Measurements from ENCODE around the gene SDC1.

SDC1 gene

GRCh38 chr2:20183373-20183772 lies 41.6 kb downstream of the SDC1 start:
- DNase-seq (ENCODE audit: low spot score) = no peak

- peak; percentile 77 for DNase-seq (ENCODE audit: low spot score)
Observed at GRCh38 chr2:20182241-20182931, 42.5 kb downstream of the SDC1 start.

GRCh38 chr2:20181761-20182160 lies 43.2 kb downstream of the SDC1 start:
- no peak for DNase-seq (ENCODE audit: low spot score)

- DNase-seq (ENCODE audit: low spot score) = no peak
Observed at GRCh38 chr2:20180676-20181648, 44.0 kb downstream of the SDC1 start.

GRCh38 chr2:20179755-20180594 lies 45.0 kb downstream of the SDC1 start:
- no peak for DNase-seq (ENCODE audit: low spot score)

GRCh38 chr2:20179466-20179754 lies 45.5 kb downstream of the SDC1 start:
- DNase-seq (ENCODE audit: low spot score) = no peak

GRCh38 chr2:20178666-20179465 lies 46.1 kb downstream of the SDC1 start:
- DNase-seq (ENCODE audit: low spot score) = no peak

- no peak for DNase-seq (ENCODE audit: low spot score)
Observed at GRCh38 chr2:20178249-20178607, 46.7 kb downstream of the SDC1 start.

GRCh38 chr2:20177556-20178248 lies 47.2 kb downstream of the SDC1 start:
- no peak for DNase-seq (ENCODE audit: low spot score)

GRCh38 chr2:20176760-20177159 lies 48.2 kb downstream of the SDC1 start:
- no peak for DNase-seq (ENCODE audit: low spot score)

- DNase-seq (ENCODE audit: low spot score) = no peak
Observed at GRCh38 chr2:20175931-20176330, 49.0 kb downstream of the SDC1 start.

GRCh38 chr2:20175267-20175666 lies 49.7 kb downstream of the SDC1 start:
- DNase-seq (ENCODE audit: low spot score) = no peak

GRCh38 chr2:20174410-20174809 lies 50.5 kb downstream of the SDC1 start:
- DNase-seq (ENCODE audit: low spot score) = no peak

GRCh38 chr2:20173496-20174402 lies 51.2 kb downstream of the SDC1 start:
- DNase-seq (ENCODE audit: low spot score) = no peak

- no peak for DNase-seq (ENCODE audit: low spot score)
Observed at GRCh38 chr2:20173064-20173463, 51.9 kb downstream of the SDC1 start.

GRCh38 chr2:20172273-20173055 lies 52.5 kb downstream of the SDC1 start:
- DNase-seq (ENCODE audit: low spot score) = no peak

GRCh38 chr2:20171445-20171977 lies 53.4 kb downstream of the SDC1 start:
- no peak for DNase-seq (ENCODE audit: low spot score)

- no peak for DNase-seq (ENCODE audit: low spot score)
Observed at GRCh38 chr2:20170704-20171250, 54.2 kb downstream of the SDC1 start.
